GM21528 (cell line): ENCODE data around the gene MYH4.

Source experiments
- ATAC-seq: cut with Tn5 transposase; IDR thresholded peaks from one replicate; pipeline ENCODE4 v1.9.1; 2021; ENCODE audit warnings: mild to moderate bottlenecking, moderate library complexity; ENCODE audit not compliant: unreplicated experiment, low FRiP score

Gene MYH4

GRCh38 chr17:10428781-10429180, 40.6 kb downstream of the MYH4 start:
- ATAC-seq: no peak

GRCh38 chr17:10421900-10422542, 47.3 kb downstream of the MYH4 start, which contains the start of gene MYH8:
TSS of gene MYH8 (minus strand) at chr17:10421950. CDS start at chr17:10420227, 1,723 bp downstream.
- ATAC-seq: no peak

DNA sequence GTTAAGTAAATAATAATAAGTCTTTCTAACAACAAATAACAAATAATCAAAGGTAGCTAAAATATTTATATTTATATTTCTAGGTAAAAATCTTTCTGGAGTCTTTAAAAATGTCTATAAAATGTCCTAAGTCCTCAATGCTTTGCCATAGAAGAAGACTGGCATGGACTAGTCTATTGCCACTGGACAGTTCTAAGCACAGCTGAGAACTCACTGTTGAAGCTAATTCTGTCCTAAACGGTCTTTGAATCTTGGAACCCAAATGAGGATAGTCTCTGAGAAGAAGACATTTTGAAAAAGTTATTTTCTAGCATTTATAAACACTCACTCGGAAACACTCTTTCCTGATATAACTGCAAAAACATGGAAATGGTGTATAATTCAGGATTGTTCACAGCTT, 48.1 kb downstream of the MYH4 start:
- ATAC-seq: no peak

DNA sequence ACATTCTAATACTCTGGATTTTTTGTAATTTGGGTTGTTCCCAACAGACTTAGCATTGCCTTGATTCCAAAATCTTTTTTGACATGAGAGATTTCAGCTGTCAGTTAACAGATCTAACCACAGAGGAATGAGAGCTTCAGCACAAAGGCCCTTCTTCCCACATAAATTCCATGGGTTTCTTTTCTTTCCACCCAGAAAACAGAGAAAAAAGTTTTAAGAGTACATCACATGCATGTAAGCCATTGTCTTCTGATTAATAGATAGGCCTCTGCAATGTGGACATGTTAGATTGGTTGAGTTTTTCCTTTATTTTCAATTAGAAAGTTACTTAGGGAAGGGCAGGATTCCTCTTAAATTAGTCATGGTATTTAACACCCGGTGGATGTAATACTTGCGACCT, 48.5 kb downstream of the MYH4 start:
- no peak for ATAC-seq

- no peak for ATAC-seq
Measured at GRCh38 chr17:10417431-10417830, 51.9 kb downstream of the MYH4 start.

GRCh38 chr17:10415161-10415560, 54.2 kb downstream of the MYH4 start:
- ATAC-seq: no peak

GRCh38 chr17:10403589-10403988, 65.8 kb downstream of the MYH4 start:
- ATAC-seq: no peak

- ATAC-seq: no peak
Measured at GRCh38 chr17:10398352-10398751, 71.0 kb downstream of the MYH4 start.

DNA sequence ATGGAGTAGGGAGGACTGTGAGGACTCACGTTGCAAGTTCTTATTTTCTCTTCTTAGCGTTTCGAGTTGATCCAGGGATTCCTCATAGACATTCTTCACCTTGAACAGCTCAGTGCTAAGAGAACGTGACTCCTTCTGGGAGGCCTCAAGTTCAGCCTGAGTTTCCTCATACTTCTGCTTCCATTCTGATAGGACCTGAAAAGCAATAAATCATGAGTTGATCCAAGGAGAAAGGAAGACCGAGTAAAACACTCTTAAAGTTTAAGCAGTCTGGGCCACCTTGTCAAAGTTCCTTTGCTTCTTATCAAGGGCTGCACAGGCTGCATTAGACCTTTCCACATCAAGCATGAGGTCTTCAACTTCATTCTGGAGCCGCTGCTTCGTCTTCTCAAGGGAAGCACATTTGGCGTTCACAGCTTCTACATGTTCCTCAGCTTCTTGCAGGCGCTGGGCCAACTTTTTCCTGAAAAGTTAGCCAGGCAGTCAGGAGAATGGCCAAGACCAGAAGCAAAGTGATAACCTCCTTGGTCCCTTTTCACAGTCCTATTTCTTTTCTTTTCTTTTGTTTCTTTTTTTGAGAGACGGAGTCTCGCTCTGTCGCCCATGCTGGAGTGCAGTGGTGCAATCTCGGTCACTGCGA, 72.7 kb downstream of the MYH4 start:
- ATAC-seq: no peak

- ATAC-seq: no peak
Measured at GRCh38 chr17:10394201-10394887, 75.0 kb downstream of the MYH4 start.
